B cell (primary cell): ENCODE data around the gene NDUFV2. TPM values are rescaled to one million over a fixed set of nuclear protein-coding genes. Genes with fewer than 3 reads are reported as not detected.

ENCODE experiments used
- ATAC-seq: fragments of 200-7000 bp; cut with Tn5 transposase; one replicate; pipeline ENCODE4 v1.10.0; 2021; ENCODE audit warnings: low read depth, mild to moderate bottlenecking, moderate number of reproducible peaks, moderate library complexity
- CTCF ChIA-PET: fragments of 350-600 bp; sonication (Branson Sonifier 250); formaldehyde crosslinking; loops from one replicate; lab custom pipeline; 2021; ENCODE audit warnings: antibody characterized with exemption, inconsistent platforms; lab: Charles Lee
- POLR2A ChIA-PET: fragments of 350-600 bp; sonication (Branson Sonifier 250); formaldehyde crosslinking; loops from one replicate; lab custom pipeline; 2021; ENCODE audit warnings: antibody characterized with exemption; lab: Charles Lee
- DNase-seq: peaks from one replicate; pipeline ENCODE4 v3.0.0; 2013
- H2AFZ ChIP-seq: 2 replicates; pipeline ENCODE4 v1.6.1; 2012; ENCODE audit warnings: mild to moderate bottlenecking, low read depth, low read length; ENCODE audit not compliant: insufficient read depth, poor library complexity, severe bottlenecking
- H3K27ac ChIP-seq, 2 donors: 1 replicate in 1 of 2; 2 replicates in 1 of 2; pipeline ENCODE4 v1.5.1; 2012 to 2013; ENCODE audit warnings: low read length in 2 of 2, mild to moderate bottlenecking in 2 of 2, moderate library complexity in 1 of 2
- H3K27me3 ChIP-seq, 4 experiments: fragments of 200-600 bp in 1 of 4; sonication (generic) in 1 of 4; replicated peaks in 1 of 4; 1 replicate in 2 of 4; 2 replicates in 2 of 4; pipeline versions ENCODE4 v1.6.1 to v1.7.0; 2013 to 2016; ENCODE audit warnings: low read length in 3 of 4, mild to moderate bottlenecking in 2 of 4, mixed read lengths in 1 of 4, moderate library complexity in 1 of 4; ENCODE audit not compliant: insufficient read depth in 4 of 4, control insufficient read depth in 3 of 4; ENCODE audit errors: control extremely low read depth in 1 of 4
- H3K36me3 ChIP-seq, 2 experiments: replicated peaks in 1 of 2; 1 replicate in 1 of 2; 2 replicates in 1 of 2; pipeline versions ENCODE4 v1.6.1 to v1.7.1; 2013; ENCODE audit warnings: low read length in 1 of 2; ENCODE audit not compliant: insufficient read depth in 2 of 2, control insufficient read depth in 1 of 2; ENCODE audit errors: control extremely low read depth in 1 of 2, extremely low read depth in 1 of 2
- H3K4me1 ChIP-seq, 2 donors: fragments of 200-600 bp in 1 of 2; sonication (generic) in 1 of 2; 1 replicate in 1 of 2; 2 replicates in 1 of 2; pipeline versions ENCODE4 v1.5.1 to v1.6.1; 2013 to 2017; ENCODE audit warnings: low read length in 2 of 2; ENCODE audit not compliant: control insufficient read depth in 2 of 2, insufficient read depth in 2 of 2
- H3K4me2 ChIP-seq: replicated peaks from 2 replicates; pipeline ENCODE3; 2012; ENCODE audit warnings: mild to moderate bottlenecking, low read depth, low read length; ENCODE audit not compliant: poor library complexity, severe bottlenecking
- H3K4me3 ChIP-seq, 5 experiments: fragments of 200-600 bp in 1 of 5; sonication (generic) in 1 of 5; 1 replicate in 3 of 5; 2 replicates in 2 of 5; pipeline versions ENCODE4 v1.5.1 to v1.7.0; 2011 to 2016; ENCODE audit warnings: low read length in 4 of 5, mild to moderate bottlenecking in 4 of 5, low read depth in 2 of 5, control low read depth in 1 of 5, moderate library complexity in 1 of 5; ENCODE audit not compliant: insufficient read depth in 1 of 5; ENCODE audit errors: control extremely low read depth in 1 of 5, extremely low read depth in 1 of 5
- H3K79me2 ChIP-seq: fragments of 200-600 bp; sonication (generic); one replicate; pipeline ENCODE4 v1.6.0; 2016; ENCODE audit warnings: low read length; ENCODE audit not compliant: control insufficient read depth, insufficient read depth
- H3K9ac ChIP-seq: fragments of 200-600 bp; sonication (generic); 2 replicates; pipeline ENCODE4 v1.6.1; 2017; ENCODE audit warnings: mild to moderate bottlenecking, low read length, moderate library complexity
- H3K9me3 ChIP-seq, 3 donors: one replicate each; pipeline versions ENCODE4 v1.6.1 to v1.7.1; 2013; ENCODE audit warnings: low read length in 2 of 3; ENCODE audit not compliant: control insufficient read depth in 2 of 3, insufficient read depth in 1 of 3; ENCODE audit errors: control extremely low read depth in 1 of 3
- H4K20me1 ChIP-seq: 2 replicates; pipeline ENCODE4 v1.6.0; 2012; ENCODE audit warnings: mild to moderate bottlenecking, low read length; ENCODE audit not compliant: insufficient read depth, control insufficient read depth, poor library complexity, severe bottlenecking
- H3K27ac Mint-ChIP-seq: one replicate; pipeline ENCODE4 v1.8.0; 2021; ENCODE audit warnings: mixed read lengths
- H3K27me3 Mint-ChIP-seq: one replicate; pipeline ENCODE4 v1.8.0; 2021; ENCODE audit warnings: mixed read lengths
- H3K4me1 Mint-ChIP-seq: one replicate; pipeline ENCODE4 v1.8.0; 2021; ENCODE audit warnings: mixed read lengths
- H3K4me3 Mint-ChIP-seq: one replicate; pipeline ENCODE4 v1.8.0; 2021; ENCODE audit warnings: mixed read lengths
- H3K9me3 Mint-ChIP-seq: one replicate; pipeline ENCODE4 v1.8.0; 2022; ENCODE audit warnings: mixed read lengths; ENCODE audit not compliant: insufficient read depth
- EZH2 ChIP-seq: IDR thresholded peaks from 2 replicates; pipeline ENCODE4 v1.6.1; 2012; ENCODE audit warnings: borderline replicate concordance, low read depth, mild to moderate bottlenecking, moderate library complexity, low read length; ENCODE audit not compliant: insufficient read depth, poor library complexity, severe bottlenecking
- WGBS: methylation state at CpG from one replicate; pipeline ENCODE4 v1.1.5; 2013; ENCODE audit warnings: missing lambda C conversion rate; ENCODE audit not compliant: insufficient coverage; 5-methylcytosine and 5-hydroxymethylcytosine counted together
- intact Hi-C: fragments of 100-400 bp; cut with micrococcal nuclease; formaldehyde crosslinking; loops from one replicate; pipeline ENCODE4 v1.10.0; 2022
- polyA plus RNA-seq: library from polyadenylated mRNA; depleted of rRNA; stranded (reverse); fragments of >200 nt; gene quantifications from 2 replicates; pipeline ENCODE4 v1.2.3, GENCODE V29; 2012
- total RNA-seq, 2 donors: library from RNA; stranded (reverse); fragments of 120-200 nt in 1 of 2; gene quantifications; 1 replicate in 1 of 2; 2 replicates in 1 of 2; pipeline versions ENCODE4 v1.2.3 to v1.2.4, GENCODE V29; 2013 to 2022
- TF ChIP-seq, protein P1 (sequence below): fragments of 200-600 bp; IDR thresholded peaks from one replicate; pipeline ENCODE4 v1.8.0; 2022; ENCODE audit warnings: antibody characterized with exemption, mild to moderate bottlenecking

NDUFV2 gene
- total and polyA plus RNA-seq, 2 donors (not counting 1 experiment from before 2014, with no cell fraction given) = 44.4 to 137 TPM

GRCh38 chr18:9090578-9090977 is 11.9 kb upstream of the NDUFV2 start:
- ATAC-seq (no peak), DNase-seq (no peak)
- Histone ChIP-seq H4K20me1 (no peaks in the 10 kb centered on the region), H3K36me3 (no peaks in the 10 kb centered on the region), H3K4me2 (no peak overlapping the region), H3K27me3 (no peaks in the 10 kb centered on the region), H3K9ac (no peak overlapping the region), H3K27ac (no peak overlapping the region), H3K79me2 (no peaks in the 10 kb centered on the region), H2AFZ (no peak overlapping the region), H3K9me3 (no peaks in the 10 kb centered on the region), H3K4me3 (no peak overlapping the region), H3K4me1 (peaks cover 10% of the 10 kb centered on the region in 2 donors)
- Mint-ChIP-seq H3K27ac (no peak overlapping the region), H3K4me3 (no peak overlapping the region), H3K9me3 (no peaks in the 10 kb centered on the region), H3K4me1 (peaks cover 16% of the 10 kb centered on the region), H3K27me3 (no peaks in the 10 kb centered on the region)
- intact Hi-C loops = no loop called here
- TF ChIP-seq, protein P1, sequence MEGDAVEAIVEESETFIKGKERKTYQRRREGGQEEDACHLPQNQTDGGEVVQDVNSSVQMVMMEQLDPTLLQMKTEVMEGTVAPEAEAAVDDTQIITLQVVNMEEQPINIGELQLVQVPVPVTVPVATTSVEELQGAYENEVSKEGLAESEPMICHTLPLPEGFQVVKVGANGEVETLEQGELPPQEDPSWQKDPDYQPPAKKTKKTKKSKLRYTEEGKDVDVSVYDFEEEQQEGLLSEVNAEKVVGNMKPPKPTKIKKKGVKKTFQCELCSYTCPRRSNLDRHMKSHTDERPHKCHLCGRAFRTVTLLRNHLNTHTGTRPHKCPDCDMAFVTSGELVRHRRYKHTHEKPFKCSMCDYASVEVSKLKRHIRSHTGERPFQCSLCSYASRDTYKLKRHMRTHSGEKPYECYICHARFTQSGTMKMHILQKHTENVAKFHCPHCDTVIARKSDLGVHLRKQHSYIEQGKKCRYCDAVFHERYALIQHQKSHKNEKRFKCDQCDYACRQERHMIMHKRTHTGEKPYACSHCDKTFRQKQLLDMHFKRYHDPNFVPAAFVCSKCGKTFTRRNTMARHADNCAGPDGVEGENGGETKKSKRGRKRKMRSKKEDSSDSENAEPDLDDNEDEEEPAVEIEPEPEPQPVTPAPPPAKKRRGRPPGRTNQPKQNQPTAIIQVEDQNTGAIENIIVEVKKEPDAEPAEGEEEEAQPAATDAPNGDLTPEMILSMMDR = no peak
- TF ChIP-seq EZH2 = no peak
- WGBS = 97% methylated on average over 5 of the region's 5 CpGs
- POLR2A ChIA-PET = no interaction called here
- CTCF ChIA-PET = interaction anchor here (2.1 kb wide), 1 partner anchor 17 kb away, joined by 10 read pairs; no protein-coding TSS in a partner anchor

DNA sequence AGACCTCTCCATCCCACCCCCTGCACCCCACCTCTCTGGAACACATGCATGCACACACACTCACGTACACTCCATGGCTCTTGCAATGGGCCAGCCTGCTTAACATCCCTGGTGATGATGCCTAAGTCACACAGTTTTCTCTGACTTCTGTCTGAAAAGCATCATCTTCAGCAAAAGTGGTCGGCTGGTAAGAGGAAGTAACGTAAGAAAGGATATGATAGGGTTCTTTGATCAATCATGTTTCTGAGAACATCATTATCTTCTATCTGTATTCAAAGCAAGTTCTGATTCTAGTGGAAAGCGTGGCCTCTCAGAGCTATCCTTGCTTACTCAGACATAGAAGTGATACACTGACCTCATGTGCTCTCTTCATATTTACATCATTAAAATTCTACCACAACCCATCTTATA is 11.4 kb upstream of the NDUFV2 start:
- Mint-ChIP-seq H3K27me3 (no peaks in the 10 kb centered on the region), H3K27ac (no peak overlapping the region), H3K4me3 (no peak overlapping the region), H3K4me1 (peaks cover 21% of the 10 kb centered on the region), H3K9me3 (no peaks in the 10 kb centered on the region)
- Histone ChIP-seq H3K79me2 (no peaks in the 10 kb centered on the region), H3K27ac (no peak overlapping the region), H3K4me2 (no peak overlapping the region), H3K27me3 (no peaks in the 10 kb centered on the region), H3K4me1 (peaks cover 14 to 15% of the 10 kb centered on the region in 2 donors), H3K9me3 (no peaks in the 10 kb centered on the region), H3K36me3 (no peaks in the 10 kb centered on the region), H4K20me1 (no peaks in the 10 kb centered on the region), H3K9ac (no peak overlapping the region), H2AFZ (peak overlapping the region; percentile 4), H3K4me3 (no peak overlapping the region)
- no peak for ATAC-seq
- intact Hi-C loops = no loop called here
- TF ChIP-seq, protein P1 = no peak
- TF ChIP-seq EZH2 = no peak
- ChIA-PET POLR2A (no interaction called here), CTCF (interaction anchor here (2.1 kb wide), 1 partner anchor 17 kb away, joined by 10 read pairs; no protein-coding TSS in a partner anchor)
- no peak for DNase-seq
- WGBS = 100% methylated on average over 1 of the region's 4 CpGs
